DOHH2 (cell line): ENCODE results near the gene SDCBP2.

Source experiments
- CTCF ChIP-seq: fragments of 200-600 bp; sonication (generic); IDR thresholded peaks from one replicate; pipeline ENCODE4 v1.5.1; 2014; ENCODE audit warnings: antibody characterized with exemption, mild to moderate bottlenecking, low read depth, low read length; ENCODE audit not compliant: poor library complexity, severe bottlenecking
- EZH2phosphoT487 ChIP-seq: fragments of 200-600 bp; sonication (generic); IDR thresholded peaks from 2 replicates; pipeline ENCODE4 v1.6.1; 2017; ENCODE audit warnings: borderline replicate concordance, mild to moderate bottlenecking, antibody characterized with exemption, low read length, moderate library complexity, mixed read lengths

DNA sequence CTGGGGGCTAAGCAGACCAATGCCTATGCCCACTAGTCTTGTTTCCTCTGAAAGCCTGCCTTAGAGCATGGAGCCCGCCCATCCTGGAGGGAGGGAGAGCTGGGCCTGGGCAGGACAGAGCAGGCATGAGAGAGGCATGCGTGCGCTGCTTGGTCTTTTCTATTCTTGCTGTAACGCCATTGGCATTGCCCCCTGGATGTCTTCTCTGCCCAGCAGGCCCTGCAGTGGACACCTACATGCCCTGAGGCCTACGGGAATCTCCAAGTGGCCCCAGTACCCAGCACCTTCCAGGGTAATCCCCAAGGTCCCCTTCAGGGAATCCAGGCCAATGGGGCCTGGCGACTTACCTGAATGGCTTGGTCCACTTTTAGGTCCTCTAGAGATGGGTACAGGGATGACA lies 8.9 kb downstream of the SDCBP2 start:
- TF ChIP-seq CTCF (no peak), EZH2phosphoT487 (no peak)
